A204.1 (cell line): ENCODE data around the gene NCS1.
"Not testable (repeated sequence)": the region's sequence is repeated elsewhere in the genome, so short reads cannot be mapped to it uniquely, and the experiment has no call there.

Source experiments
- FAIRE-seq: peaks from 2 replicates; lab custom pipeline; 2012; peaks lifted over from hg19 to GRCh38; lab: Jason Lieb, UNC

Gene NCS1

GRCh38 chr9:130264414-130265350 lies 92.5 kb downstream of the NCS1 start:
- no peak for FAIRE-seq

- no peak for FAIRE-seq
Observed at GRCh38 chr9:130265431-130266235, 93.4 kb downstream of the NCS1 start, which contains the start of gene HMCN2. HMCN2 (plus strand) TSS chr9:130265760; CDS start chr9:130265879, 119 bp downstream.

GRCh38 chr9:130266236-130267098 lies 94.3 kb downstream of the NCS1 start:
- FAIRE-seq, result no peak

- FAIRE-seq, result no peak
Observed at GRCh38 chr9:130267930-130268329, 95.7 kb downstream of the NCS1 start.

- FAIRE-seq, result no peak
Observed at GRCh38 chr9:130268521-130269211, 96.5 kb downstream of the NCS1 start.

- no peak for FAIRE-seq
Observed at GRCh38 chr9:130271473-130271872, 99.3 kb downstream of the NCS1 start.

GRCh38 chr9:130275156-130275555 lies 103.0 kb downstream of the NCS1 start:
- FAIRE-seq, result no peak

GRCh38 chr9:130276121-130276520 lies 103.9 kb downstream of the NCS1 start:
- no peak for FAIRE-seq

GRCh38 chr9:130276955-130277354 lies 104.8 kb downstream of the NCS1 start:
- FAIRE-seq, result no peak

GRCh38 chr9:130277525-130277924 lies 105.3 kb downstream of the NCS1 start:
- not testable (repeated sequence) for FAIRE-seq

GRCh38 chr9:130283539-130284248 lies 111.5 kb downstream of the NCS1 start:
- no peak for FAIRE-seq

GRCh38 chr9:130284249-130284625 lies 112.0 kb downstream of the NCS1 start:
- no peak for FAIRE-seq

- FAIRE-seq, result no peak
Observed at GRCh38 chr9:130284690-130285089, 112.5 kb downstream of the NCS1 start.

- no peak for FAIRE-seq
Observed at GRCh38 chr9:130285271-130285670, 113.1 kb downstream of the NCS1 start.

- FAIRE-seq, result no peak
Observed at GRCh38 chr9:130286072-130286770, 114.0 kb downstream of the NCS1 start.
